PC-3 (cell line): ENCODE results near the gene KCNQ5.

Source experiments
- EZH2phosphoT487 ChIP-seq: fragments of 300-600 bp; sonication (generic); IDR thresholded peaks from 2 replicates; pipeline ENCODE4 v1.6.1; 2018; ENCODE audit warnings: mild to moderate bottlenecking, antibody characterized with exemption, low read length, borderline replicate concordance
- TF ChIP-seq, protein P1 (sequence below): fragments of 300-600 bp; sonication (generic); conservative IDR thresholded peaks from 2 replicates; pipeline ENCODE4 v1.5.1; 2017; ENCODE audit warnings: antibody characterized with exemption, low read depth, mild to moderate bottlenecking, low read length

DNA sequence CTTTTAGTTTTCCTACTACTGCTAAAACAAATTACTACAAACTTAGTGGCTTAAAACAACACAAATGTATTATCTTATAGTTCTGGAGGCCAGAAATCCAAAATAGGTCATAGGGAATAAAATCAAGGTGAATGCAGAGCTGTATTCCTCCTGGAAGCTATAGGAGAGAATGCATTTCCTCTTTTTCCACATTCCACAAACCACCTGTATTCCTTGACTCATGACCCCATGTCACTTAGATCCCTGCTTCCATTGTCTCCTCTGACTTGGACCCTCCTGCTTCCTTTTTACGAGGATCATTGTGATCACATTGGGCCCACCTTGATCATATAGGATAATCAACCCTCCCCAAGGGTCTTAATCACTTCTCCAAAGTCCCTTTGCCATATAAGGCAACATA lies 200.8 kb downstream of the KCNQ5 start:
- TF ChIP-seq, protein P1, sequence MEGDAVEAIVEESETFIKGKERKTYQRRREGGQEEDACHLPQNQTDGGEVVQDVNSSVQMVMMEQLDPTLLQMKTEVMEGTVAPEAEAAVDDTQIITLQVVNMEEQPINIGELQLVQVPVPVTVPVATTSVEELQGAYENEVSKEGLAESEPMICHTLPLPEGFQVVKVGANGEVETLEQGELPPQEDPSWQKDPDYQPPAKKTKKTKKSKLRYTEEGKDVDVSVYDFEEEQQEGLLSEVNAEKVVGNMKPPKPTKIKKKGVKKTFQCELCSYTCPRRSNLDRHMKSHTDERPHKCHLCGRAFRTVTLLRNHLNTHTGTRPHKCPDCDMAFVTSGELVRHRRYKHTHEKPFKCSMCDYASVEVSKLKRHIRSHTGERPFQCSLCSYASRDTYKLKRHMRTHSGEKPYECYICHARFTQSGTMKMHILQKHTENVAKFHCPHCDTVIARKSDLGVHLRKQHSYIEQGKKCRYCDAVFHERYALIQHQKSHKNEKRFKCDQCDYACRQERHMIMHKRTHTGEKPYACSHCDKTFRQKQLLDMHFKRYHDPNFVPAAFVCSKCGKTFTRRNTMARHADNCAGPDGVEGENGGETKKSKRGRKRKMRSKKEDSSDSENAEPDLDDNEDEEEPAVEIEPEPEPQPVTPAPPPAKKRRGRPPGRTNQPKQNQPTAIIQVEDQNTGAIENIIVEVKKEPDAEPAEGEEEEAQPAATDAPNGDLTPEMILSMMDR, result no peak
- no peak for TF ChIP-seq EZH2phosphoT487
